Fibroblast of skin of scalp (primary cell): Measurements from ENCODE around the gene TAF4.

Source experiments
- DNase-seq: peaks from one replicate; pipeline ENCODE4 v3.0.0-alpha.2; 2013

TAF4 gene

GRCh38 chr20:61941721-61942405, 123.8 kb downstream of the TAF4 start:
- no peak for DNase-seq

- DNase-seq: no peak
Measured at GRCh38 chr20:61940976-61941720, 124.5 kb downstream of the TAF4 start.

GRCh38 chr20:61940491-61940890, 125.2 kb downstream of the TAF4 start:
- DNase-seq: no peak

- no peak for DNase-seq
Measured at GRCh38 chr20:61939691-61940360, 125.9 kb downstream of the TAF4 start.

GRCh38 chr20:61938839-61939690, 126.6 kb downstream of the TAF4 start:
- DNase-seq: no peak

- no peak for DNase-seq
Measured at GRCh38 chr20:61937963-61938838, 127.5 kb downstream of the TAF4 start.

- DNase-seq: no peak
Measured at GRCh38 chr20:61937146-61937962, 128.3 kb downstream of the TAF4 start.

- no peak for DNase-seq
Measured at GRCh38 chr20:61936701-61937131, 129.0 kb downstream of the TAF4 start.

GRCh38 chr20:61935926-61936700, 129.6 kb downstream of the TAF4 start:
- DNase-seq: no peak

GRCh38 chr20:61934716-61935530, 130.8 kb downstream of the TAF4 start:
- DNase-seq: no peak

- no peak for DNase-seq
Measured at GRCh38 chr20:61933951-61934715, 131.5 kb downstream of the TAF4 start.

- DNase-seq: no peak
Measured at GRCh38 chr20:61933481-61933950, 132.2 kb downstream of the TAF4 start.

- DNase-seq: no peak
Measured at GRCh38 chr20:61932711-61933480, 132.8 kb downstream of the TAF4 start.

GRCh38 chr20:61932199-61932592, 133.5 kb downstream of the TAF4 start:
- DNase-seq: no peak

- no peak for DNase-seq
Measured at GRCh38 chr20:61931476-61932198, 134.0 kb downstream of the TAF4 start.

GRCh38 chr20:61930776-61931475, 134.8 kb downstream of the TAF4 start:
- DNase-seq: no peak
